Effector CD8-positive, alpha-beta T cell (primary cell): ENCODE results near the gene SNX15.

Experiments
- DNase-seq: peaks from one replicate; lab custom pipeline; 2025; lab: John Stamatoyannopoulos, UW

Gene SNX15

DNA sequence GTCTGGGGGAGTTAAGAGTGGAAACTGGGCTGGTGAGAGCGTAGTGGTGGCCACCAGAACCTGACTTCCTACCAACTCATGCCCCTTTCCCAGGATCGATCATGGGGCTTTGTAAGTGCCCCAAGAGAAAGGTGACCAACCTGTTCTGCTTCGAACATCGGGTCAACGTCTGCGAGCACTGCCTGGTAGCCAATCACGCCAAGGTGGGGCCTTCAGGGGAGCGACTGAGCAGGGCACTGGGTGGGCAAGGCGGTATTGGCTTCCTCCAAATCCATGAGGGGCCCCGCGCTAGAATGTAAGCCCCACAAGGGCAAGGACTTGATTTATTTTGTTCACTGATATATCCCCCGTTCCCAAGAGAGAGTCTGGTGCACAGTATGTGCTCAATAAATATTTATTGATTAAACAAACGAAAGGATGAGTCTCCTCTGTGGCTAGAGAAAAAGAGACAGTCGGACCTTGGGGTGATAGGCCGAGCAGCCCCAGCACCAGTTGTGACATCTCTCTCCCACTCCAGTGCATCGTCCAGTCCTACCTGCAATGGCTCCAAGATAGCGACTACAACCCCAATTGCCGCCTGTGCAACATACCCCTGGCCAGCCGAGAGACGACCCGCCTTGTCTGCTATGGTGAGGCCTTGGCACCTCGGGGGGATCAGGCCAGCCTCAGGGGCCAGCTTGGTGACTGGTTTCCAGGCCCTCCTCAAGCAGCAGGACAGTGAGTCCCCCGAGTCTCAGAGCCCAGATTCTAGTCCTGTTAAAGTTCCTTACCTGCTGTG, 57.5 kb downstream of the SNX15 start:
- no peak for DNase-seq

DNA sequence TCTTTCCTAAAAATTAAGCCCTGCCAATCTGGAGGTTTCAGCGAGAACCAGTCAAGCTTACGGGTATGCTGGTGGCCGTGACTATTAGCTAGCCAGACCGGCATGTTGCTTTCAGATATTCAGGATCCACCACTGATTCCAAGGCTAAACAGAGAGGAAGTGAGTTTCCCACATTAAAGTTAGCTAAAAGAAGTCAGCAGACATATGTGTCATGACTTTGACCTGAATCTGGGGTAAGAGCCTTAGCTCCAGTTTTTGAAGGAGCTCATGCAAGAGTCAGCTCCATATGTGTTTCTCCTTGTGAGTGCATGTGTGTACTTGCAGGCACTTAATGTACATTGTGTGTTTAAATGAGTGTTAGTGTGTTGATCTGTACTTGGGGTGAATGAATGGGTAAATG, 58.2 kb downstream of the SNX15 start:
- no peak for DNase-seq

DNA sequence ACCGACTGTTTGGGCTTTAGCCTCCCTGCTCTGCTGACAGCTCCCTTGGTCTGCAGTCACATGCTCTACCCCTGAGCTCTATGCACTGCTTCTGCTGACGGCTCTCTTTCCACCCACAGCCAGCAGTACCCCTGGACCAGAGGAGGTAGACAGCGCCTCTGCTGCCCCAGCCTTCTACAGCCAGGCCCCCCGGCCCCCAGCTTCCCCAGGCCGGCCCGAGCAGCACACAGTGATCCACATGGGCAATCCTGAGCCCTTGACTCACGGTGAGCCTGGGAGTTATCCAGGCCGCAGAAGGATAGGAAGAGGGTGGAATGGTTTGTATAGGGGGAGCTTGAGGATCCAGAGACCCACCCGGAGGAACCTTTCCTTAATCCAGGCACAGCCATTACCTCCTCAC, 59.6 kb downstream of the SNX15 start:
- DNase-seq: no peak

DNA sequence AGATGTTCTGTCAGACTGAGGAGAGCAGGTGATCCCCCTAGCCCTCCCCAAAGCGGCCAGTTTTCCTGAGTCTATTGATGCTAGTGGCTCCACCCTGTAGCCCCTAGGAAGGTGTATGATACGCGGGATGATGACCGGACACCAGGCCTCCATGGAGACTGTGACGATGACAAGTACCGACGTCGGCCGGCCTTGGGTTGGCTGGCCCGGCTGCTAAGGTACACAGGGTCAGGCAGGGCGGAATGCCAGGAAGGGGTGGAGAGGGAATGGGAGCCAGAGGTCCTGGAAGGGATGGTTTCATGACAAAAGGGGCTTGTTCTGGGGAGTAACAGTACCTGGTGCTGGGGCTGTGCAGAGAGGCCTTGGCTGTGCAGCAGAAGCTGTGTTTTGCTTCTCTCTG, 60.0 kb downstream of the SNX15 start:
- no peak for DNase-seq

DNA sequence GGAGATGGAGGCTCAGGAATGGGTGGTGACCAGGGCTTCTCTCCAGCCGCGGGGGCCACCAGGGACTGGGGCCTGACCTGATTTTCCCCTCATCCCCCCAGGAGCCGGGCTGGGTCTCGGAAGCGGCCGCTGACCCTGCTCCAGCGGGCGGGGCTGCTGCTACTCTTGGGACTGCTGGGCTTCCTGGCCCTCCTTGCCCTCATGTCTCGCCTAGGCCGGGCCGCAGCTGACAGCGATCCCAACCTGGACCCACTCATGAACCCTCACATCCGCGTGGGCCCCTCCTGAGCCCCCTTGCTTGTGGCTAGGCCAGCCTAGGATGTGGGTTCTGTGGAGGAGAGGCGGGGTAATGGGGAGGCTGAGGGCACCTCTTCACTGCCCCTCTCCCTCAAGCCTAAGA, 60.6 kb downstream of the SNX15 start:
- DNase-seq: no peak

DNA sequence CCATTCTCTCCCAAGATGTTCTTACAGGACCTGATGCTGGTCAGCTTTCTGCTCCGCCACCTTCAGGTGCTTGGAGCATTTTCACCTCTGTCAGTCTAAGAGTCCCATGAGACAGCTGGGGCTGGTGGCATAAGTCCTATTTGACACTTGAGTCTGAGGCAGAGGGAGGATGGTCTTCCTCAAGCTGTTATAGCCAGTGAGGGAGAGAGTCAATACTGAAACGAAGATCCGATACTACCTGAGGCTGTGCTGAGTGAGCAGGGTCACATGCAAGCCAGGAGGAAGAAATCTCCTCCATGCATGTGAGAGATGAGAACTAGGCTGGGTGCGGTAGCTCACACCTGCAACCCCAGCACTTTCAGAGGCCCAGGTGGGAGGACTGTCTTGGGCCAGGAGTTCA, 62.4 kb downstream of the SNX15 start:
- DNase-seq: no peak
